ENCODE measurements around the gene TOMM70.
"Not testable (repeated sequence)": the region's sequence is repeated elsewhere in the genome, so short reads cannot be mapped to it uniquely, and the experiment has no call there.

The TOMM70 gene

DNA sequence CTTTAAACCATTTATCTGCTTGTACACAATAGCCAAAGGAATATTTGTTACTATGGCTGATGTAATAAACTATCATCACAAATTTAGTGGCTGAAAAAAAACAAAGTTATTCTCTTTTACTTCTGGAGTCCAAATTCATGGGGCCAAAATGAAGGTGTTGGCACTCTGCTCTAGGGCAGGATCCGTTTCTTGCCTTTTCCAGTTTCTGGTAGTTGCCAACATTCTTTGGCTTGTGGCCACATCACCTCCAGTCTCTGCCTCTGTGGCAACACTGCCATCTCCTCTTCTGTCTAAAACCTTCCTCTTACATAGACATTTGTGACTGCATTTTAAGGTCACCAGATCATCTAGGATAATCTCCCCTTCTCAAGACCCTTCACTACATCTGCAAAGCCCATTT is 39.0 kb downstream of the TOMM70 start:
- DNase-seq, result no peak

GRCh38 chr3:100360757-100361496 is 40.0 kb downstream of the TOMM70 start:
- no peak for DNase-seq

DNA sequence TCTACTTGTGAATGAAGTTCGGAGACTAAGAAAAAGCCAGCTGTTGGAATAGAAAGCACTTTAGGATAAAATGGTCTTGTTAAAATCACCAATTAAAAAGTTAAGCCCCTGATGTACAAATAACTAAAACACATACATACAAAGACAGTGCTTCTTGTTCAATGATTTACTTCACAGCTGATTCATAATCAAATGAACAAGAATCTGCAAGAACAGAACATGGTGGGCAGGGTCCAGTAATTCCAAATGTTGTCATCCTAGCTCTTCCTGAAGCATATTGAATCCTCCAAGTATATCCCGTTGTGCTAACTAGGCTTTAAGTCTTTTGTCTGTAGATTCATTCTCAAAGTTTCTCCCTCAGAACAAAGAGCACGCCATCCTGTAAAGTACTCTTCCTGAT is 41.9 kb downstream of the TOMM70 start:
- no peak for DNase-seq

- no peak for DNase-seq
These were observed 42.5 kb downstream of the TOMM70 start for GRCh38 chr3:100358413-100358812.

DNA sequence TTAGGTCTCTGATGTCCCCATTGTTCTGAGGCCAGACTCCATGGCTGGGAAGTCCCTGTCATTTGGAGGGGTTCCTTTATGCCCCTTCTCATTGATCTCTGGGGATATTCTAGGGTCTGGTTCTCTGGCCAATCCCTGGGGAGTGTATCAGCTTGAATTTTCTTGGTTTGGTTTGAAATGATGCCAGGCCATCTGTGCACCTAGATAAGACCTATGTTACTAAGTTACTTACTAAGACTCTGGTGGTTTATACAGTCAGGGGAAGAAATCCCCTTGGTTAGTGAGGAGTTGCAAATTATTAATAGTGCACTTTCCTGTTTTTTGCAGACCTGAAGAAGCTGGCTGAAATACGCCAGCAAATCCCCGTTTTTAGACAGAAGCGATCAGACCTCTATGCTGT is 46.0 kb downstream of the TOMM70 start:
- DNase-seq, result no peak

DNA sequence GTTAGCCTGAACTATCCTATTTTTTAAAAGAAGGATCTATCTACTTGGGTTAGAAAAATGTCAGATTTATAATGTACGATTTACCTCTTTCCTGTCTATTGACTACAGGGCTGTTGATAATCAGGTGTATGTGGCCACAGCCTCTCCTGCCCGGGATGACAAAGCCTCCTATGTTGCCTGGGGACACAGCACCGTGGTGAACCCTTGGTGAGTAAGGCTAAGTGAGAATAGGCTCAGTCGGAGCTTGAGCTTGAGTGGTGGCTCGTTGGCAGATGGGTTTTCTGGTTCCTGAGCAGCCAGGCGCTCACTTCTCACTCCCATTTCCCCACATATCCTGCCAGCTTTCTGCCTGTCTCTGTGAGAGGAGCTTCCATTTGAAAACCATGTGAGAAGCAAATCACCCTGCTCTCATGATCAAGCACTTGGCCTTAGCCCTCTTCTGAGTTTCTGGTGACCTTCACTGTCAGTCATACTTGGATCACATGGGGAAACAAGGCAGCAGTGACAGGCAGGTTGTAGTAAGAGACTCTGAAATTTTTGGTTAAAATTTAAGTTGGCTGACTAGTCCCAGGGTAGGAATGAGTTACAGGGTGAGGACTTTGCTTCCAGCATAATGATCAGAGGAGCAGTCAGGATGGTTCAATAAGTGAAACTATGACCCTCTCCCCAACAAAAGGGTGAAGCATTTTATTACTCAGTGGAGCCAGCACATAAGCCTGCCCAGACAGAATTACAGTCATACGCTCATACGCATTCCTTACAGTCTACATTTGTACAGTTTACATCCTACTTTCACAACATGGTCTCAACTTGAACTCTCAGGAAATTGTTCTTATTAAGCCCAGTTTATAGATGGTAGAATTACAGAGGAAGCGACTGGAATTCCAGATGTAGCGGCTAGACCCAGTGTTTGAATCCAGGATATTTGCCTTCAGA is 48.3 kb downstream of the TOMM70 start:
- DNase-seq, result no peak

DNA sequence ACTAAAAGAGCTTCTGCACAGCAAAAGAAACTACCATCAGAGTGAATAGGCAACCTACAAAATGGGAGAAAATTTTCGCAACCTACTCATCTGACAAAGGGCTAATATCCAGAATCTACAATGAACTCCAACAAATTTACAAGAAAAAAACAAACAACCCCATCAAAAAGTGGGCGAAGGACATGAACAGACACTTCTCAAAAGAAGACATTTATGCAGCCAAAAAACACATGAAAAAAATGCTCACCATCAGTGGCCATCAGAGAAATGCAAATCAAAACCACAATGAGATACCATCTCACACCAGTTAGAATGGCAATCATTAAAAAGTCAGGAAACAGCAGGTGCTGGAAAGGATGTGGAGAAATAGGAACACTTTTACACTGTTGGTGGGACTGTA is 49.1 kb downstream of the TOMM70 start:
- DNase-seq, result not testable (repeated sequence)

- DNase-seq, result no peak
These were observed 52.2 kb downstream of the TOMM70 start for GRCh38 chr3:100348727-100349126.

GRCh38 chr3:100340527-100340926 is 60.4 kb downstream of the TOMM70 start:
- DNase-seq, result no peak

DNA sequence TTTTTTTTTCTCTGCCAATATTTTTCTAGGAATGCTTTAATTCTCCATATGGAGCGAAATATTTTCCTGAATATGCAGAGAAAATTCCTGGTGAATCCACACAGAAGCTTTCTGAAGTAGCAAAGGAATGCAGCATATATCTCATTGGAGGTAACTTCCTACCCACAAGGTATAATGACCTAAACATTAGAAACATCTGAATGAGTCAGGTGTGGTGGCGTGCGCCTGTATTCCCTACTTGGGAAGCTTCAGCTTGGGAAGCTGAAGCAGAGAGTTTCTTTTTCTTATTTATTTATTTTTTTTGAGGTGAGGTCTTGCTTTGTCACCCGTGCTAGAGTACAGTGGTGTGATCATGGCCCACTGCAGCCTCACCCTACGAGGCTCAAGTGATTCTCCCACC is 61.1 kb downstream of the TOMM70 start:
- DNase-seq, result no peak

GRCh38 chr3:100338911-100339310 is 62.0 kb downstream of the TOMM70 start:
- no peak for DNase-seq

GRCh38 chr3:100336229-100336628 is 64.7 kb downstream of the TOMM70 start:
- DNase-seq, result not testable (repeated sequence)

DNA sequence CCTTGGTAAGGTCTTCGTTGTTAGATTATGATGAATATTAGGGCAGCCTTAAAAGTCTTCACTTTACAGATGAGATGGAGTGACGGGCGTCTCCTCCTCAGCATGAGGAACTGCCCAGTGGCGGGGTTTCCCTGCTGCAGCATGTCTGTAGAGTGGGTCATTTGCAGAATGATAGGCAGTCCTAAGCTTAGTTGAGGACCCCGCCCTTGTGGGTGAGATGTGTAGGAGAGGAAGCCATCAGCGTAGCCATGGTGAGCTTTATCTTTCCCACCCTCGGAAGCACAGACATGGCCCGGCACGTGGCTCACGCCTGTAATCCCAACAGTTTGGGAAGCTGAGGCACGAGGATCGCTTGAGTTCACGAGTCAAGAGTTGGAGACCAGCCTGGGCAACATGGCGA is 65.5 kb downstream of the TOMM70 start:
- DNase-seq, result no peak

DNA sequence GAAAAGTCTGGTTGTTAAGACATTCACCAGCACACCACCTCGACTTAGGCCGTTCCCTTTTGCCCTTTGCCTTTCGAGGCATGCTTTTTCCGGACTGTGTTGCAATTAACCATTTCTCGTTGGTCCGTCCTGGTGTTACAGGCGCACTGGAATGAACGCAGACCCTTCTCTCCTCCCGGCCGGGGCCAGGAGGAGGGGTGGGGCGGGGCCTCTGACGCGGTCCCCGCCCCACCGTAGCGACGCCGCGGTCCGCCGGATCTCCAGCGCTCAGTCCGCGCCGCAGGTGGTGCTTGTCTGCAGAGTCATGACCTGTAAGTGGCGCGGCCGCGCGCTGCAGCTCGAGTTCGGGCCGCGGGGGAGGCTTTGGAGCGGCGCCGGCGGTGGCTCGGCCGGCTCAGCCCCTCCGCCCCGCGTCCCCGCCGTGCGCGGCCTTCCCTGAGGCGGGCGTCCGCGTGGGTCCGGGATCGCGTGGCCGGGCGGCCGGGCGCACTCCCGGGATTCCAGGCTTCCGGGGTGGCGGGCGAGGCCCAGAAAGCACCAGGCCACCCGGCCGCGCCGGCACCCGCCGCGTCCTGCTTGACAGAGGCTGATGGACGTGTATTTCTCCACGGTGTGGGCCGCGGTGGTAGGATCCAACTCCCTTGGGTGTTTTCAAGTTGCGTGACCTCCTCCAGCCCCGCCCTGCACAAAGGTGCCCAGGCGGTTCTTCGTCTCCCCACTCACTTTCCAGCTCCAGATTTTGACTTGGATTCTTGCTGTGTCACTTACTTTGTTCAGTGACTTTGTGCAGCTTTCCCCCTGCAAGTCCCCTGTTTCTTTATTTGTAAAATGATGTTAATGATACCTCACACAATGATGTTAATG is 66.2 kb downstream of the TOMM70 start, which contains the start of gene NIT2:
Gene NIT2 (plus strand): TSS at position 270 of the 864 bp plus-strand sequence. CDS start 35 bp downstream, at position 305.
- DNase-seq, result peak; percentile 93

DNA sequence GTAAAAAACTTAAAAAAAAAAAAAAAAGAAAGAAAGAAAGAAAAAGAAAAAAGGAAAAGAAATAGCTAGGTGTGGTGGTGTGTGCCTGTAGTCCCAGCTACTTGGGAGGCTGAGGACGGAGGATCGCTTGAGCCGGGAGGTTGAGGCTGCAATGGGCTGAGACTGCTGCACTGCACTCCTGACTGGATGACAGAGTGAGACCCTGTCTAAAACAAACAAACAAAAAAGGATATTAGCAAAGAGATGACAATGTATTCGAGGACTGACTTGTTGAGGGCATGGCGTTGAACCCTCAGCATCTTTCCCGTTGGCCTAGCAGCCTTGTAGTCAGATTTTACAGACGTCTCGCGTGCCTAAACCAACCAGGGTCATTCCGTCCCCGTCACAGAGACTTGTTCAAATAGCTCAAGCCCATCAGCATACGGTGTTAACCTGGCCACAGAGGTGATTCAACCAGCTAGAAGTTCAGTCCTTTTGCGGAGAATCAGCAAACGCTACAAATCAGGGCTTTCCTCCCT is 66.9 kb downstream of the TOMM70 start:
- no peak for DNase-seq

- DNase-seq, result no peak
These were observed 67.8 kb downstream of the TOMM70 start for GRCh38 chr3:100333051-100333450.

- no peak for DNase-seq
These were observed 69.2 kb downstream of the TOMM70 start for GRCh38 chr3:100331660-100332059.

DNA sequence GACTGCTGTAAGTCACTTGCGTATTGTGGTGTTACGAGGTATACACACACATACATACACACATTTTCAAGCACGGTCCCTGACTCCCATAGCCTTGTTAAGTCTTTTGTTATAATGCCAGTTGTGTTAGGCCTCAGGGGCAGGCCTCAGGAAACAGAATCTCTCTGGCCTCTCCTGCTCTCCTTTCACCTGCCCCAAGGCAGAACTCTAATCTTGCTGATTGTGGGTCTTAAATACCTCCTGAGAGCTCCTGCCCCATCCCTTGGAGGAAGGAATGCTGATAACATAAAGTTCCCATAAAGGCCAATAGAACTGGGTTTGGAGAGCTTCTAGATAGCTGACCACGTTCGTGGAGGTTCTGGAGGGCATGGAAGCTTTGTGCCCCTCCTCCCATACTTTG is 70.2 kb downstream of the TOMM70 start:
- DNase-seq, result no peak

- DNase-seq, result no peak
These were observed 70.9 kb downstream of the TOMM70 start for GRCh38 chr3:100329800-100330489.

DNA sequence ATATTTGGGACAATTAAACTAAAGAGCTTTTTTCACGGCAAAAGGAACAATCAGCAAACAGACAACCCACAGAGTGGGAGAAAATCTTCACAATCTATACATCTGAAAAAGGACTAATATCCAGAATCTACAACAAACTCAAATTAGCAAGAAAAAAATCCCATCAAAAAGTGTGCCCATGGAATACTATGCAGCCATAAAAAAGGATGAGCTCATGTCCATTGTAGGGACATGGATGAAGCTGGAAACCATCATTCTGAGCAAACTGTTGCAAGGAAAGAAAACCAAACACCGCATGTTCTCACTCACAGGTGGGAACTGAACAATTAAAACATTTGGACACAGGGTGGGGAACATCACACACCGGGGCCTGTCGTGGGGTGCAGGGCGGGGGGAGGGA is 73.5 kb downstream of the TOMM70 start:
- not testable (repeated sequence) for DNase-seq

GRCh38 chr3:100325827-100326226 is 75.1 kb downstream of the TOMM70 start:
- no peak for DNase-seq

DNA sequence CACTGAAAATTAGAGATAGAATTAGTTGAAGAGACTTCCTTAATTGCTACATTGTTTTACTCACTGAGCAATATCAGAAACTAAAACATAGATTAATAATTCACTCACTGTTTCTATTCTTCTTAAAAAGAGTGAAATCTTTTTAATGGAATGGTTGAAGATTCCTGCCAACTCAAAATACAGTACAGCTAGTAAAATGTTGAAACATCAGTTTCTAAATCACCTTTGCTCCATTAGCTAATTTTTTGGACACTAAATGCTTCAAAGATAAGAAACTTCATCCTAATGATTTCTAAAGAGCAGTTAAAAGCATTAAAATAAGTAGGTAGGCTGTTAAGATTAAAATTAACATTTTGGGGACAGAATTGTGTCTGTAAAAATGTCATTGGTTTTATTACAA is 76.8 kb downstream of the TOMM70 start:
- DNase-seq, result no peak
